Right cardiac atrium (tissue), 5 donors: ENCODE data around the gene HOXB5. TPM values are rescaled to one million over a fixed set of nuclear protein-coding genes. Genes with fewer than 3 reads are reported as not detected.

Experiments used
- ATAC-seq, 2 donors: fragments of 200-7000 bp; cut with Tn5 transposase; one replicate each; pipeline versions ENCODE4 v1.8.0 to v1.9.1; 2020; ENCODE audit warnings: moderate library complexity in 2 of 2, mild to moderate bottlenecking in 1 of 2
- DNase-seq, 3 donors: peaks; one replicate each; pipeline ENCODE4 v3.0.0-alpha.2; 2020
- H3K27ac ChIP-seq: one replicate; pipeline ENCODE4 v1.5.1; 2013; ENCODE audit warnings: mild to moderate bottlenecking, low read length, control low read depth, moderate library complexity
- H3K27me3 ChIP-seq: one replicate; pipeline ENCODE4 v1.6.1; 2013; ENCODE audit not compliant: control insufficient read depth, insufficient read depth
- H3K4me1 ChIP-seq: one replicate; pipeline ENCODE4 v1.6.1; 2013; ENCODE audit warnings: low read length; ENCODE audit not compliant: control insufficient read depth, insufficient read depth
- H3K4me3 ChIP-seq: one replicate; pipeline ENCODE4 v1.5.1; 2013; ENCODE audit warnings: low read length, control low read depth
- H3K9me3 ChIP-seq: one replicate; pipeline ENCODE4 v1.6.1; 2013; ENCODE audit warnings: low read length; ENCODE audit not compliant: control insufficient read depth
- WGBS: extraction: QIAGEN DNeasy Blood & Tissue Kit; methylation state at CpG from one replicate; pipeline ENCODE4 v1.1.7; 2013; 5-methylcytosine and 5-hydroxymethylcytosine counted together
- intact Hi-C, 4 donors: fragments of 100-400 bp; cut with DNase I; formaldehyde crosslinking; loops; one replicate each; pipeline versions ENCODE4 v1.11.0 to v1.14.0; 2022 to 2023
- polyA plus RNA-seq: library from polyadenylated mRNA; stranded (reverse); fragments of 200-250 nt; gene quantifications from one replicate; pipeline ENCODE4 v1.2.3, GENCODE V29; 2013
- total RNA-seq, 4 donors: library from RNA; stranded (reverse); fragmentation: NEBNext Ultra II Directional; extraction: Animal tissue kit (Norgen Biotek cat#: 25700); gene quantifications; one replicate each; pipeline ENCODE4 v1.2.1, GENCODE V29; 2021
- donor health status: healthy with polysubstance abuse.
- donor health status: DM: no; HTN: yes; CAD: no.
- donor health status: DM: no; HTN: no; CAD: no.
- donor health status: DM: no; HTN: yes; CAD: no; lungs with severe emphysema.
- donor health status: DM: yes; HTN: yes; CAD: no.

The HOXB5 gene
- total and polyA plus RNA-seq, 5 donors = 0.12 to 0.37 (median 0.14) TPM; not detected in 1

DNA sequence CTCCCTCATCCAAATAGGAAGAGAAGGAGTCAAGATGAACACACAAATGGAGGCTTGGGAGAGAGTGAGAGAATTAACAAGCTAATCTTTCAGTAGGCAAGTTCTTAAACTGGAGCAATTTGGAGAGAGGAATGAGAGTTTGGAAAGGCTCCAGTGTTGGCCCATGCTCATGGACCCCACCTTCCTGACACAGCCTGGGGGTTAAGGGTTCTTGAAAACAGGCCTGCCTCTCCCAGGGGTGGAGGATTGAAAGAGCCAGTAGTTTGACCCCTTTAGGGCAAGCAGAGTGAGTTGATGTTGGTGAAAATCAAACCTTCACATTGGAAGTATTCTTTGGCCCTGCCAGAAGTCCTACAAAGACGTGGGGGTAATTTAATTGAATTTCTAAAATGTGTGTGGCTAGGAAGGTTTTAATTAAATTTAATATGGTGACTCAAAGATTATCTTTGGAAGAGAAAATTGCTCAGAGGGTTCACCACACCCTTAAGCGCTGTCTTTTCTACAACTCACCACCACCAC, 9.3 kb downstream of the HOXB5 start:
- H3K27me3 ChIP-seq = no peaks in the 10 kb centered on the region
- intact Hi-C loops = no loop called here
- H3K27ac ChIP-seq = no peak overlapping the region
- H3K4me3 ChIP-seq = peak overlapping the region; percentile 39
- no peak for ATAC-seq
- no peaks in the 10 kb centered on the region for H3K4me1 ChIP-seq
- no peaks in the 10 kb centered on the region for H3K9me3 ChIP-seq
- no peak for DNase-seq
- 44% methylated on average over 2 of the region's 2 CpGs for WGBS

DNA sequence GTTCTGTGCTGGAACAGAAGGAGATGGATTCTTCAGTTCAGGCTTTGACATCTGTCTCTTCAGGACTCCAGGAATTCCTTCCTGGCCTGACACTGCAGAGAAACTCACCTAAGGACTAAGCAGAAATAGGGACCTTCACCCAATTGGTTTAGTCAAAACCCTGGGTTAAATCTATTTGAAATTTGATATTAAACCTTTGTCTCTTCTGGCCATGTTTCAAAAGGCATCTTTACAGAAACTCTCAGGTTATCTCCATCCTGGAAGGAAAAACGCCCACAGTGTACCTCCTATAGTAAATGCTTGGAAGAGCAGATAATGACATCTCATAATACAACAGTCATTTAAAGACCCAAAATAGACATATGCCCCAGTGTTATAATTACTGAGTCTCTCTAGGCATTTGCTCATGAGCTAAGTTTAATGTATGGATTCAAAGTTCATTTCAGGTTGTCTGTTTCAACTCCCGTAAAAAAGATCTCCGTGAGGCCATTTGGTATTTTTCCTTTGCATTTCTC, 9.8 kb downstream of the HOXB5 start:
- 73% methylated on average over 3 of the region's 3 CpGs for WGBS
- Histone ChIP-seq H3K9me3 (no peaks in the 10 kb centered on the region), H3K4me1 (no peaks in the 10 kb centered on the region), H3K27me3 (no peaks in the 10 kb centered on the region), H3K27ac (no peak overlapping the region), H3K4me3 (no peak overlapping the region)
- no peak for DNase-seq
- no peak for ATAC-seq
- intact Hi-C loops = no loop called here

DNA sequence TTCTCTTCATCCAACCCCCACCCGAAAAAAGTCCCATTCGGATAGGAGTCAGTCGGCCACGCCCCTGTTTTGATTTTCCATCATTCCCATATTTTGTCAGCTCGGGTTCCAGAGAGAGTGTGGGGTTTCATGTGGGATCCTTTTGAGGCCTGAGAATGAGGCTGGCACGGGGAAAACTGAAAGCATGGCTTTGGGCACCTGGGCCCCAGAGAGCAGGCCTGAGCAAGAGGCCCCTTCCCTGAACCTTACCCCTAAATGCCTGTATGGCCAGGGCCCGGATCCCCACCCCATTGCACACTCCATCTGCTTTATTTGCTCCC, 10.9 kb downstream of the HOXB5 start:
- ATAC-seq (no peak), DNase-seq (no peak)
- Histone ChIP-seq H3K4me3 (peak overlapping the region; percentile 22), H3K4me1 (no peaks in the 10 kb centered on the region), H3K27ac (no peak overlapping the region), H3K9me3 (no peaks in the 10 kb centered on the region), H3K27me3 (no peaks in the 10 kb centered on the region)
- intact Hi-C loops = no loop called here
- 38% methylated on average over 7 of the region's 7 CpGs for WGBS

DNA sequence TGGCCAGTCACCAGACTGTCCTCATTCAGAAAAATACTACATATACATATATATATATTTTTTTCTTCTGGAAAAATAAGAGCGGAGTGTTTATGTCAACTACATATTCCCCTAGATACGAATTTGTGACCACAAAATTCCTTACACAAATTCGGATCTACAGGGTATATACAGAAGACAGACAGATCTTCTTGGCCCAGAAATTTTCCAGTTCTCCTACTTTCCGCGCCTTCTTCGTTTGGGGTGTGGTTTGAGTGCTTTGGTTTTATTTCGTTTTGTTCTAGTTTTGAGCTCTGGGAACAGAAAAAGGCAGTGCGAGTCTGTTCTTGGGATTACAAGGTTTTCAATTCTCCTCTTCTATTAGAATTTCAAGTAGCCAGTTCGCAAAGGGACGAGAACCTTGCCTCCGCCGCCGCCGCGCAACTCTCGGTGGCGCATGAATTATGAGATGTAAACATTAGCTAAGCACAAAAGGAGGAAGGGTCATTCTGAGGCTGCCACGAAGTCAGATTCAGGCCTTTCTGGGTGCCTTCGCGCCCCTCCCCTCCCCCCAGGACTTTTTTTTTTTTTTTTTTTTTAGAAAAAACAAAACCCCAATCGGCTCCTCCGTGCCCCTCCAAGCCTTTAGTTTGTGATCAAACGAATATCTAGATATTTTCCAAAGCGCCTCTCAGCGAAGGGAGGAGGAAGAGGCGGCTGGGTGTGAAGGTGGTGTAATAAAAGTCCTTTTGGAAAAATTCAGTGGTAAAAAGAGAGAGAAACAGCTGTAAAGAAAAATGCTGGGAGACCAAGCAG, 13.6 kb downstream of the HOXB5 start:
- Histone ChIP-seq H3K27me3 (no peaks in the 10 kb centered on the region), H3K27ac (no peak overlapping the region), H3K9me3 (no peaks in the 10 kb centered on the region), H3K4me1 (no peaks in the 10 kb centered on the region), H3K4me3 (no peak overlapping the region)
- 38% methylated on average over 26 of the region's 26 CpGs for WGBS
- ATAC-seq = no peak
- intact Hi-C loops = loop anchor here in 1 of 4 donors (5.0 kb wide), 1 partner anchor 38 kb away; no protein-coding TSS in a partner anchor
- DNase-seq = no peak

DNA sequence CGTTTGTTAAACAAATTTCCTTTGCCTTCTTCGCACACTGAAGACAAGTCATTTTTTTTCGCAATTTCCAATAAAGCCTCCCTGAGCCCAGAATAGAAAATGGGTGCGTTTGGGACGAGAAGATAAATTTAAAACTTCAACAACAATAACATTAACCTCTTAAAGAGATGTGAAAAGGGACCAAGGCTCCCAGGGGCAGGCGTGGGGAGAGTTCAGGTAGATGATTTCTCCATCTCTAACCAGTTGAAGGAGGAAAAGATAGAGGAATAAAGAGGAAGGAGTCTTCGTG, 14.2 kb downstream of the HOXB5 start:
- intact Hi-C loops = loop anchor here in 1 of 4 donors (5.0 kb wide), 1 partner anchor 37 kb away; no protein-coding TSS in a partner anchor
- Histone ChIP-seq H3K4me1 (no peaks in the 10 kb centered on the region), H3K27ac (no peak overlapping the region), H3K4me3 (peak overlapping the region; percentile 78), H3K27me3 (no peaks in the 10 kb centered on the region), H3K9me3 (no peaks in the 10 kb centered on the region)
- ATAC-seq (no peak), DNase-seq (no peak)
- WGBS = 31% methylated on average over 7 of the region's 7 CpGs

DNA sequence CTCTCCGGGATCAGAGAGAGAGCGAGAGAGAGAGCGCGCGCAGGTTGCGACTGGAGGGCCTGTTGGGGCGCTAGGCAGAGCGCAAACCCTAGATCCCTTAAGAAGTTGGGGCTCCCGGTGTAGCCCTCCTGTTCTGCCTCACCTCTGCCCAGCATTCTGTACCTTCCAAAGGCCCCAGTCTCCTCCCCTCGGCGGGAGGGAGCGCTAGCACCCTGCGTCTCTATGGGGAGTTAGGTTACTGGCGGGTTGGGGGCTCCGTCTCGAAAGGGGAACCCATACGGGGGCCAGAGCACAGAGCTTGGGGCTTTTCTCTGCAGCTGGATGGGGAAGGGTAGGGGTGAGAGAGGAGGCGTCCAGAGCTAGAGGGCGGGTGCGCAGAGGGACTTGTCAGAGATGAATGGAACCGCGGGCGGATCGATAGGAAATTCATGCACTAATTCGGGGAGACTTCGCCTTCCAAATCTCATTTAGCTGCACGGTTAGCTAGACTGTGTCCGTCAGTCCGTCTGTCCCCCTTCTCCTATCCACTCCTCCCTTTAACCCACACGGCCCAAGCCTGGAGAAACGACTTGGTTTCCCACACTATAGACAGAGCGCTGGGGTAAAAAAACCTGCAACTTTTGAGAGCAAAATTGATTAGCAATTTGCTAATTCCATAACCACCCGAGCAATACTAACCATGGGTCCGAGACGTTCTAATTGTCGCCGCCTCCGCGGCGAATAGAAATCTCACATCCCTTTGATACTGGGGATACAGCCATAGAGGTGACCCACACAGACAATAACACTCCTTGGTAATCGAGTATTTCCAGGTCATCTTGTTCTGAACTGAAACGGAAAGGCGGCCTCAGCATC, 14.7 kb downstream of the HOXB5 start:
- H3K27ac ChIP-seq = peak overlapping the region; percentile 77
- H3K4me3 ChIP-seq = peak overlapping the region; percentile 78
- whole genome bisulfite sequencing = 9% methylated on average over 43 of the region's 43 CpGs
- ATAC-seq = peak; percentile 3 to 10
- no peaks in the 10 kb centered on the region for H3K9me3 ChIP-seq
- H3K4me1 ChIP-seq = no peaks in the 10 kb centered on the region
- no peaks in the 10 kb centered on the region for H3K27me3 ChIP-seq
- DNase-seq = peak in 2 of 3 donors; percentile 39 to 60
- intact Hi-C loops = loop anchor here in 1 of 4 donors (5.0 kb wide), 1 partner anchor 37 kb away; no protein-coding TSS in a partner anchor

DNA sequence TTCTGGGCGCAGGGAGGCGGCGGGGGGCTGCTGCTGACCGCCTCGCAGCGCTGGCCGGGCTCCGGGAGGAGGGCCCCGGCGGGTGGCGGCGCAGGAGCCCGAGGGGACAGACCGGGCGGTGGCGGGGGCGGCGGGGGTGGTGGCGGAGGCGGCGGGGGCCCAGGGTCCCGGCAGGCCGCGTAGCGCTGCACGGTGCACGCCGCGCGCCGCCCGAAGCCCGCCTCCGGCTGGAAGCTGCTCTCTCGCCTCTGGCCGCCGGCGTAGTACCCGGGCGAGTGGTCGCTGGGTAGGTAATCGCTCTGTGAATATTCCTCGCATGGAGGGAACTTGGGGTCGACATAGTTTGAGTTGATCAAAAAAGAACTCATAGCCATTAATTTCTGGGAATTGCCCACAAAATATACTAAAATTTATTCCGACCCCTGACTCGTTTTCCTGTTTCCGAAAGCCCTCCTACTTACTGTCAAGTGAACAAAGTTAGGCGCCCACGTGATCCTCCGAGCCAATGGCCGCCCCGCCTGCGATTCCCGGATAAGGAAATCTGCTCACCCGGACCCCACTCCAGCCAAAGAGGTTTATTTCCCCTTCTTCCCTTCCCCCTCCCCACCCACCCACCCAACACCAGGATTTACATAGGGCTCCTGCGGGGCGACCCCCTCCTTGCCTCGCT, 15.5 kb downstream of the HOXB5 start, which contains the start of gene HOXB4:
HOXB4 (minus strand) TSS at position 405 of the 670 bp plus-strand sequence; CDS start at position 374, 31 bp downstream.
- DNase-seq = peak; percentile 69 to 88 (median 85)
- intact Hi-C loops = loop anchor here in 1 of 4 donors (5.0 kb wide), 1 partner anchor 36 kb away; no protein-coding TSS in a partner anchor
- WGBS = 2% methylated on average over 57 of the region's 58 CpGs
- H3K27me3 ChIP-seq = no peaks in the 10 kb centered on the region
- H3K4me1 ChIP-seq = no peaks in the 10 kb centered on the region
- H3K27ac ChIP-seq = peak within 1 kb of the TSS; percentile 77
- no peaks in the 10 kb centered on the region for H3K9me3 ChIP-seq
- ATAC-seq = peak; percentile 54 to 58
- peak within 1 kb of the TSS; percentile 78 for H3K4me3 ChIP-seq

DNA sequence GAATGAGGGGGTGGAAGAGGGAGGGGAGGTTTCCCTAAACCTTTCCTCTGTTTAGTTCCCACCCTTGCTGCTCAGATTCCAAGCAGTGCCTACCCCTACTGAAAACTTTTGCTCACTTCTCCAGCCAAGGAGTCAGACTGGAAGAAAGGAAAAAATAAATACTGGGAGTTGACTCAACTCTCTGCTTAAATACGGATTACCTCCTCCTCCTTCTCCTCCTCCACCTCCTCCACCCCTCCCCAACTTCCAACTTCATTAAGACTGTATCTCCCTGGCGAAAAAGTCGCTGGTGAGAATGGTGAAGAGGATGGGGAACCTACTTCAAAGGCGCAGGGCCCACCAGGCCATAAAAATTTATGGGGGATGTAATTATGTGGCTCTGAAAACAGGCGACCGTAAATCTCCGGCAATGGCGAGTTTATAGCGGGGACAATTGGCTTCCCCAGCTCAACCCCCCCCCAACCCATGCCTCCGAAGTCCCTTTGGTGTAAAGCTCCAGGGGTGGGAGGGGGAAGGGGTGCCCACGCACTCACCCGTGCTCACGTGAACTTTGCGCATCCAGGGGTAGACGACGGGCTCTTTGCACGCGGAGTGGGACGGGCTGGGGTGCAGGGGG, 16.1 kb downstream of the HOXB5 start:
- peak overlapping the region; percentile 78 for H3K4me3 ChIP-seq
- no peaks in the 10 kb centered on the region for H3K9me3 ChIP-seq
- peaks cover 5% of the 10 kb centered on the region for H3K27me3 ChIP-seq
- no peaks in the 10 kb centered on the region for H3K4me1 ChIP-seq
- DNase-seq = peak in 2 of 3 donors; percentile 52 to 69
- H3K27ac ChIP-seq = peak overlapping the region; percentile 68
- ATAC-seq = no peak
- intact Hi-C loops = loop anchor here in 1 of 4 donors (5.0 kb wide), 1 partner anchor 35 kb away; no protein-coding TSS in a partner anchor
- WGBS = 8% methylated on average over 19 of the region's 19 CpGs

DNA sequence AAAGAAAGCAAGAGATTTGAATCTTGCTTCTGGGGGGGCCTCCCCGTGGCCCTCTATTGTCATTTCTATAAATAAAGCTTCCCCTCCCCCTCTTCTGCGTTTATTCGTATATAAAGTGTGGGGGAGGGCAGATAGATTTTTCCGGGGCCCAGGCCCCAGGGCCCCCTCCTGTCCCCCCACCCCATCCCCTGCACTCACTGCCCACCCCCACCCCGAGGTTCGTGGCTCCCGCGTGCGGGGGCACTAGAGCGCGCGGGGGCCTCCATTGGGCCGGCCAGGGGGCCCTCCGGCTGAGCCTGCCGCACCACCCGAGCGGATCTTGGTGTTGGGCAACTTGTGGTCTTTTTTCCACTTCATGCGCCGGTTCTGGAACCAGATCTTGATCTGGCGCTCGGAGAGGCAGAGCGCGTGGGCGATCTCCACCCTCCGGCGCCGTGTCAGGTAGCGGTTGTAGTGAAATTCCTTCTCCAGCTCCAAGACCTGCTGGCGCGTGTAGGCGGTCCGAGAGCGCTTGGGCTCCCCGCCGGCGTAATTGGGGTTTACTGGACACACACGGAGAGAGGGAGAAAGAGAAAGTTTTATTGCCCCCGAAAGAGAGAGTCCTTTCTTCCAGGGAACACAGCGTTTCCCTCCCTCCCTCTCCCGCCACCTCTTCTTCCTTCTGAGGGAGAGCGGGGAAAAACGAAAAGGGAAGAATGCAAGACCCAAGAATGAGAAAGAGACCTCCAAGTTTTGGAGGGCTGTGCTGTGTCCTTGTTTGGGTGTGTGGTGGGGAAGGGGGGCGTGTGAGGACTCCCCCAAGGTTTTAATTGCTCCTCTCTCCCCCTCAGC, 16.9 kb downstream of the HOXB5 start:
- H3K27ac ChIP-seq = peak overlapping the region; percentile 3
- H3K27me3 ChIP-seq = peaks cover 5% of the 10 kb centered on the region
- no peaks in the 10 kb centered on the region for H3K4me1 ChIP-seq
- intact Hi-C loops = loop anchor here in 1 of 4 donors (5.0 kb wide), 1 partner anchor 34 kb away; no protein-coding TSS in a partner anchor
- no peak for ATAC-seq
- H3K4me3 ChIP-seq = peak overlapping the region; percentile 78
- no peaks in the 10 kb centered on the region for H3K9me3 ChIP-seq
- DNase-seq = peak in 1 of 3 donors; percentile 36
- WGBS = 14% methylated on average over 43 of the region's 43 CpGs
